ENCODE measurements around the gene DIP2B. TPM values are rescaled to one million over a fixed set of nuclear protein-coding genes. Genes with fewer than 3 reads are reported as not detected.
"Not testable (repeated sequence)": the region's sequence is repeated elsewhere in the genome, so short reads cannot be mapped to it uniquely, and the experiment has no call there.

Gene DIP2B
- total and polyA plus RNA-seq, 12 donors = 3.0 to 21.5 (median 15.8) TPM

GRCh38 chr12:50765095-50765911, 260.5 kb downstream of the DIP2B start:
- H3K4me1 ChIP-seq = peaks cover 4 to 55% (median 28%) of the 10 kb centered on the region in 9 donors
- H3K27ac ChIP-seq = peak overlapping the region; percentile 93 to 99 (median 98)
- H3K9me3 ChIP-seq = no peaks in the 10 kb centered on the region
- H3K27me3 ChIP-seq = no peaks in the 10 kb centered on the region
- DNase-seq = peak in 1 of 2 donors; percentile 41
- peak in 5 of 8 donors; percentile 2 to 50 (median 43) for ATAC-seq
- intact Hi-C loops (cut with DNase I) = loop anchor here in 4 of 10 donors (2.0 to 10.0 kb wide), 4 partner anchors 57 to 222 kb away; no protein-coding TSS in a partner anchor
- WGBS, 2 donors = 15 to 16% methylated on average over 13 of the region's 13 CpGs
- H3K36me3 ChIP-seq = peaks cover 0 to 5% (median 0%) of the 10 kb centered on the region in 9 donors
- peak in 8 of 9 donors; percentile 40 to 80 (median 68) for TF ChIP-seq CTCF (IDR thresholded peaks at IDR 0.05)
- H3K4me3 ChIP-seq = peak overlapping the region; percentile 59 to 100 (median 98)

GRCh38 chr12:50768391-50768790, 263.6 kb downstream of the DIP2B start:
- no peak for TF ChIP-seq CTCF (IDR thresholded peaks at IDR 0.05)
- no peak overlapping the region for H3K4me3 ChIP-seq
- peak overlapping the region in 1 of 10 donors; percentile 6 for H3K27ac ChIP-seq
- peaks cover 4 to 45% (median 28%) of the 10 kb centered on the region in 9 donors for H3K4me1 ChIP-seq
- H3K27me3 ChIP-seq = no peaks in the 10 kb centered on the region
- peaks cover 0 to 26% (median 6%) of the 10 kb centered on the region in 9 donors for H3K36me3 ChIP-seq
- no peak for ATAC-seq
- DNase-seq = no peak
- intact Hi-C loops (cut with DNase I) = loop anchor here in 3 of 10 donors (5.0 to 10.0 kb wide), 3 partner anchors 54 to 219 kb away; no protein-coding TSS in a partner anchor
- 79 to 87% methylated on average over 3 of the region's 3 CpGs for WGBS, 2 donors
- H3K9me3 ChIP-seq = no peaks in the 10 kb centered on the region

GRCh38 chr12:50768813-50769212, 264.0 kb downstream of the DIP2B start:
- DNase-seq, H3K4me3 ChIP-seq, ATAC-seq, H3K9me3 ChIP-seq, H3K27me3 ChIP-seq, H3K27ac ChIP-seq: not testable (repeated sequence)
- peaks cover 4 to 44% (median 28%) of the 10 kb centered on the region in 9 donors for H3K4me1 ChIP-seq
- 72 to 73% methylated on average over 2 of the region's 2 CpGs for WGBS, 2 donors
- intact Hi-C loops (cut with DNase I) = loop anchor here in 3 of 10 donors (5.0 to 10.0 kb wide), 3 partner anchors 53 to 218 kb away; no protein-coding TSS in a partner anchor
- peaks cover 0 to 26% (median 6%) of the 10 kb centered on the region in 9 donors for H3K36me3 ChIP-seq

DNA sequence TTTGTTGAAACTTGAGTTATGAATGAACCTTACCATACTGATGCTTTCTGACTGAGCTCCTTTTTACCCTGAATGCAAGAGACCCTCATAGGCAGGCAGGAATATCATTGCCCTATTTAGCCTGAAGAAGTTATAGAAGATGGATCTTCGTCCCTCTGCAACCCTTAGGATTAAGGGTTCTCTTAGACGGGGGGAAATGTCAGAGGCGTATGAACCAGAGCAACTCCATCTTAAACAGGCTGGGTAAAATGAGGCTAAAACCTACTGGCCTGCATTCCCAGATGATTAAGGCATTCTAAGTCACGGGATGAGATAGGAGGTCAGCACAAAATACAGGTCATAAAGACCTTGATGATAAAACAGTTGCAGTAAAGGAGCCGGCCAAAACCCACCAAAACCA, 266.6 kb downstream of the DIP2B start:
- no peak overlapping the region for H3K4me3 ChIP-seq
- DNase-seq (no peak), ATAC-seq (no peak)
- H3K27me3 ChIP-seq = no peaks in the 10 kb centered on the region
- no peak overlapping the region for H3K27ac ChIP-seq
- intact Hi-C loops (cut with DNase I) = no loop called here
- H3K36me3 ChIP-seq = peaks cover 0 to 28% (median 6%) of the 10 kb centered on the region in 9 donors
- no peak for TF ChIP-seq CTCF (IDR thresholded peaks at IDR 0.05)
- H3K4me1 ChIP-seq = peaks cover 0 to 28% (median 19%) of the 10 kb centered on the region in 9 donors
- WGBS, 2 donors = 94 to 95% methylated on average over 5 of the region's 5 CpGs
- H3K9me3 ChIP-seq = no peaks in the 10 kb centered on the region
